ENCODE results near the gene SPDYE1. TPM values are rescaled to one million over a fixed set of nuclear protein-coding genes. Genes with fewer than 3 reads are reported as not detected.

The SPDYE1 gene
- total and polyA plus RNA-seq, 2 of the 13 experiments (the other 11 are each of a cell fraction or from before 2014, with no cell fraction given): not detected

- no peak for TF ChIP-seq GPBP1L1 (CRISPR knock-in tag; IDR thresholded peaks at IDR 0.05)
- 0 out of 2 replicates have a peak, but pooled peaks have one; percentile 63 for TF ChIP-seq ZIK1 (CRISPR knock-in tag; IDR thresholded peaks at IDR 0.05; ENCODE audit: borderline replicate concordance, low read depth)
- TF ChIP-seq KLF6 (CRISPR knock-in tag; IDR thresholded peaks at IDR 0.05): peak; percentile 75; the same call in 1 of the 2 replicates
- no peak for TF ChIP-seq NR2F6 (IDR thresholded peaks at IDR 0.05)
- TF ChIP-seq NR2F6 (CRISPR knock-in tag; IDR thresholded peaks at IDR 0.05): 0 out of 2 replicates have a peak, but pooled peaks have one; percentile 32
- TF ChIP-seq ZNF574 (CRISPR knock-in tag; IDR thresholded peaks at IDR 0.05): peak; percentile 96
- no peak for TF ChIP-seq ZNF530 (CRISPR knock-in tag; IDR thresholded peaks at IDR 0.05; ENCODE audit: low read depth)
- TF ChIP-seq MEIS1 (CRISPR knock-in tag; IDR thresholded peaks at IDR 0.05; ENCODE audit: borderline replicate concordance): peak; percentile 82
- TF ChIP-seq ZNF136 (CRISPR knock-in tag; IDR thresholded peaks at IDR 0.05; ENCODE audit: low read depth): no peak
- no peak; the same call in 1 of the 2 replicates for TF ChIP-seq HIVEP1 (CRISPR knock-in tag; IDR thresholded peaks at IDR 0.05)
- TF ChIP-seq RXRB (CRISPR knock-in tag; IDR thresholded peaks at IDR 0.05; ENCODE audit: borderline replicate concordance): peak; percentile 45; the same call in 1 of the 2 replicates
- TF ChIP-seq ZNF646 (CRISPR knock-in tag; IDR thresholded peaks at IDR 0.05): no peak
- TF ChIP-seq THRA (CRISPR knock-in tag; IDR thresholded peaks at IDR 0.05; ENCODE audit: borderline replicate concordance): no peak
These were observed 46.9 kb downstream of the SPDYE1 start, which contains the start of gene DBNL (continued) for GRCh38 chr7:44044315-44045225.
